BLaER1 (cell line): ENCODE results near the gene HIBADH.
"Not testable (repeated sequence)": the region's sequence is repeated elsewhere in the genome, so short reads cannot be mapped to it uniquely, and the experiment has no call there.

Source experiments
- H3K27ac ChIP-seq: shearing (Covaris generic); formaldehyde crosslinking; 2 replicates; pipeline ENCODE4 v1.8.1; 2022
- H3K27me3 ChIP-seq: shearing (Covaris generic); formaldehyde crosslinking; 2 replicates; pipeline ENCODE4 v1.8.1; 2022
- H3K36me3 ChIP-seq: shearing (Covaris generic); formaldehyde crosslinking; 2 replicates; pipeline ENCODE4 v1.8.1; 2022
- H3K4me1 ChIP-seq: shearing (Covaris generic); formaldehyde crosslinking; 2 replicates; pipeline ENCODE4 v1.8.1; 2022
- H3K4me2 ChIP-seq: shearing (Covaris generic); formaldehyde crosslinking; 2 replicates; pipeline ENCODE4 v1.8.1; 2022
- H3K4me3 ChIP-seq: shearing (Covaris generic); formaldehyde crosslinking; 2 replicates; pipeline ENCODE4 v1.8.1; 2022
- H3K9ac ChIP-seq: shearing (Covaris generic); formaldehyde crosslinking; 2 replicates; pipeline ENCODE4 v1.8.1; 2022
- H3K9me3 ChIP-seq: shearing (Covaris generic); formaldehyde crosslinking; 2 replicates; pipeline ENCODE4 v1.8.1; 2022
- H4K20me1 ChIP-seq: shearing (Covaris generic); formaldehyde crosslinking; 2 replicates; pipeline ENCODE4 v1.8.1; 2022
- Cebpa-rat ChIP-seq: shearing (Covaris generic); IDR thresholded peaks from 2 replicates; pipeline ENCODE4 v1.8.1; 2022

HIBADH gene

GRCh38 chr7:27641581-27642230, 21.0 kb downstream of the HIBADH start:
- H3K4me2 ChIP-seq, result no peak overlapping the region
- peaks cover 7% of the 10 kb centered on the region; the same call in 1 of the 2 replicates for H3K9me3 ChIP-seq
- peaks cover 34% of the 10 kb centered on the region for H3K36me3 ChIP-seq
- no peak overlapping the region for H3K9ac ChIP-seq
- no peak overlapping the region for H3K4me3 ChIP-seq
- no peaks in the 10 kb centered on the region for H4K20me1 ChIP-seq
- H3K27me3 ChIP-seq, result no peaks in the 10 kb centered on the region
- H3K4me1 ChIP-seq, result no peaks in the 10 kb centered on the region; the same call in 1 of the 2 replicates
- no peak overlapping the region for H3K27ac ChIP-seq
- no peak for TF ChIP-seq Cebpa-rat

- H4K20me1 ChIP-seq, result no peaks in the 10 kb centered on the region
- no peak overlapping the region for H3K4me2 ChIP-seq
- H3K9ac ChIP-seq, result no peak overlapping the region
- peaks cover 5% of the 10 kb centered on the region; the same call in 1 of the 2 replicates for H3K4me1 ChIP-seq
- H3K27ac ChIP-seq, result no peak overlapping the region
- TF ChIP-seq Cebpa-rat, result no peak
- H3K36me3 ChIP-seq, result peaks cover 30% of the 10 kb centered on the region
- no peaks in the 10 kb centered on the region for H3K27me3 ChIP-seq
- H3K9me3 ChIP-seq, result peaks cover 7% of the 10 kb centered on the region; the same call in 1 of the 2 replicates
- H3K4me3 ChIP-seq, result no peak overlapping the region
These were observed 21.7 kb downstream of the HIBADH start for GRCh38 chr7:27640884-27641574.

DNA sequence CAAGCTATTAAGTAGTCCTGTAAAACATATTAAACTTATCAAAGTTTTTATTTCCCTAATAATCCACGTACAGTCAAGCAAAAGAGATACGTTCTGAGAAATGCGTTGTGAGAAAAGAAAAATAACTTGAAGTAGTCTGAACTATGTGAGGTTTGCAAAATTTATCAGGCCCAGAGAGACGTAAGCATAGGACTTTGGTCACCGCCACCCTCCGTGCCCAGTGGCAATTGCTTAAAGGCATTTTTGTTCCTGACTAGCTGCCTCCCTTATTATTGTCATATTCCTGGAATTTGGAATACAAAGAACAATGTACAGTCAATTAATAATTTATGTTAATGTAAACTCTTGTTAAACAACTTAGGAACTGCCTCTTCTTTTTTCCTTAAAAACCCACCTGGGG, 22.8 kb downstream of the HIBADH start:
- TF ChIP-seq Cebpa-rat, result no peak
- Histone ChIP-seq H3K36me3 (peaks cover 36% of the 10 kb centered on the region), H3K27ac (no peak overlapping the region), H3K9ac (no peak overlapping the region), H3K27me3 (no peaks in the 10 kb centered on the region), H3K9me3 (peaks cover 7% of the 10 kb centered on the region; the same call in 1 of the 2 replicates), H3K4me1 (peaks cover 5% of the 10 kb centered on the region; the same call in 1 of the 2 replicates), H3K4me2 (no peak overlapping the region), H3K4me3 (no peak overlapping the region), H4K20me1 (no peaks in the 10 kb centered on the region)

- not testable (repeated sequence) for H3K9me3 ChIP-seq, H3K4me3 ChIP-seq, H3K27me3 ChIP-seq, H3K27ac ChIP-seq, H4K20me1 ChIP-seq, H3K9ac ChIP-seq, H3K4me2 ChIP-seq, H3K4me1 ChIP-seq
- H3K36me3 ChIP-seq, result peaks cover 39% of the 10 kb centered on the region
These were observed 23.6 kb downstream of the HIBADH start for GRCh38 chr7:27639048-27639447.

DNA sequence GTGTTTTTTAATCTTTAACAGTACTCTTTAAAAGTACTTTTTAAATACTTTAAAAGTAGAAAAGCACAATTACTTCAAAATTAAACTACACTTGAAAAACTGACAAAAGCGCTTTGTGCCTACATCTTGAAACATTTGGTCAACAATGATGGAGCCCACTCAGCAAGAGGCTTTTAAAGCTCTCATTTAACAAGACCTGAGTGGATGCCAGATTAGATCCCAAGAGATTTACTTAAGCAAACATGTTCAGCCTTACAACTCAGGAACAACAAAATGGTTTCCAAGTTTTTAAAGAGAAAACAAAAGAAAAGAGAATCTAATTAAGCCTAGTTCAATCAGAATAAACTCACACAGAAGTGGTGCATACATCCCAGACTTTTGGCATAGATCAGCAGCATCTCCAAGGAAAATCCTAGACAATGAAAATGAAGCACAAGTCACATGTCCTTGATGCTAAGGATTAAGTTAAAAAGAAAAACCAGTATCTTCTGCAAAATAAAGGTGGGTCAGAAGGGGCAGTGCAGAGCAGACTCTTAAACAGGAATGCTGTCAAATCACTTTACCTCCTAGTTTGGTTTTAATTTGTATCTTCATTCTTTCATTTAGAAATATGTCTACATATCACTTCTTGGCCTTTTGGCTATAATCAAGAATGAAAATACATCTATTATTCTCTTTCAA, 26.2 kb downstream of the HIBADH start:
- Histone ChIP-seq H3K36me3 (peaks cover 43% of the 10 kb centered on the region), H3K4me1 (peaks cover 5% of the 10 kb centered on the region; the same call in 1 of the 2 replicates), H4K20me1 (no peaks in the 10 kb centered on the region), H3K27ac (no peak overlapping the region), H3K9me3 (peaks cover 7% of the 10 kb centered on the region; the same call in 1 of the 2 replicates), H3K9ac (no peak overlapping the region), H3K4me3 (no peak overlapping the region), H3K27me3 (no peaks in the 10 kb centered on the region), H3K4me2 (no peak overlapping the region)
- TF ChIP-seq Cebpa-rat, result no peak

GRCh38 chr7:27635728-27636127, 27.0 kb downstream of the HIBADH start:
- H3K9ac ChIP-seq, result no peak overlapping the region
- H3K4me1 ChIP-seq, result peaks cover 5% of the 10 kb centered on the region; the same call in 1 of the 2 replicates
- H3K4me3 ChIP-seq, result no peak overlapping the region
- H3K27ac ChIP-seq, result no peak overlapping the region
- no peaks in the 10 kb centered on the region for H3K27me3 ChIP-seq
- H3K36me3 ChIP-seq, result peaks cover 46% of the 10 kb centered on the region
- no peak overlapping the region for H3K4me2 ChIP-seq
- H3K9me3 ChIP-seq, result peaks cover 7% of the 10 kb centered on the region; the same call in 1 of the 2 replicates
- TF ChIP-seq Cebpa-rat, result no peak
- H4K20me1 ChIP-seq, result no peaks in the 10 kb centered on the region

DNA sequence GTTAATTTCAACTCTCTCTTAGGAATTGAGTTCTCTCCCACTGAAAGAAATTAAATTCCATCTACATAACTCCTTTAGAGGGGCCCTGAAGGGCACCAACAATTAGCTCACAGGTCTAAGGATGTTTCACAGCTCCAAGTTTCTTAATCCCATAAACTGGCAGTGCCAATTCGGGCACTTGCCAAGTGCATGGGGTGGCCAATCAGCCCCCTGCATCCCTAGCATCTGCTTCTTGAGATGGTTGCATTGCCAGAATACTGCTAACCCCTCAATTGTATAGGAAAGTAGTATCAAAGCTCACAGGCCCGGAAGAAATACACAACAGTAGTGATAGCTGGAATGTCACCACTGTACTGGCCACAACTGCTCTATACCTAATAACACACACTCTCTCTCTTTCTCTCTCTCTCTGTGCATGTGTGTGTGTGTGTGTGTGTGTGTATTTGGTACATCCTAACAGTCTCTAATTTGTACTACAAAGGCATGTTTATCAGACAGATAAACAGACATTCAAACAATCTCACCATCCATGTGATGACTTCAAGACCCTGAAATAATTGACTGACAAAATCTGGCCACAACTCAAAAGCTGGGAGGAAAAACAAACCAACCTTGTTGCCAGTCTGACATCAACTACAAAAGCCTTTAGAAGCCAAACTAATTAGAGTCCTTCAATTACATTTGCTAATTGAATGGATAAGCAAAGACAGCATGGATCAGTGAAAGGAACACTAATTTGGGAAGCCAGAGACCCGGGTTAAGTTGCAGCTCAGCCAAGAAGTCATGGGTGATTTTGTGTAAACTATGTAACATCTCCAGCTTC, 27.8 kb downstream of the HIBADH start:
- Histone ChIP-seq H3K9me3 (peaks cover 7% of the 10 kb centered on the region; the same call in 1 of the 2 replicates), H3K36me3 (peaks cover 37% of the 10 kb centered on the region; the same call in 1 of the 2 replicates), H3K9ac (no peak overlapping the region), H3K27ac (no peak overlapping the region), H4K20me1 (no peaks in the 10 kb centered on the region), H3K4me2 (no peak overlapping the region), H3K27me3 (no peaks in the 10 kb centered on the region), H3K4me3 (no peak overlapping the region), H3K4me1 (peaks cover 5% of the 10 kb centered on the region; the same call in 1 of the 2 replicates)
- TF ChIP-seq Cebpa-rat, result no peak

GRCh38 chr7:27633062-27633461, 29.6 kb downstream of the HIBADH start:
- Histone ChIP-seq H3K9me3 (no peaks in the 10 kb centered on the region), H3K36me3 (peaks cover 31% of the 10 kb centered on the region), H3K4me3 (no peak overlapping the region), H3K4me1 (peaks cover 5% of the 10 kb centered on the region; the same call in 1 of the 2 replicates), H3K4me2 (no peak overlapping the region), H4K20me1 (no peaks in the 10 kb centered on the region), H3K27ac (no peak overlapping the region), H3K27me3 (no peaks in the 10 kb centered on the region), H3K9ac (no peak overlapping the region)
- TF ChIP-seq Cebpa-rat, result no peak

GRCh38 chr7:27631391-27631790, 31.3 kb downstream of the HIBADH start:
- Histone ChIP-seq H3K9ac (no peak overlapping the region), H3K4me2 (no peak overlapping the region), H3K9me3 (peaks cover 7% of the 10 kb centered on the region; the same call in 1 of the 2 replicates), H3K27me3 (no peaks in the 10 kb centered on the region), H3K4me3 (no peak overlapping the region), H3K27ac (no peak overlapping the region), H3K36me3 (peaks cover 37% of the 10 kb centered on the region), H4K20me1 (no peaks in the 10 kb centered on the region), H3K4me1 (peaks cover 11% of the 10 kb centered on the region)
- no peak for TF ChIP-seq Cebpa-rat
